Right hindlimb (tissue), 1 donor: Measurements from ENCODE around the gene CABP4.
"Not testable (repeated sequence)": the region's sequence is repeated elsewhere in the genome, so short reads cannot be mapped to it uniquely, and the experiment has no call there.

Experiments
- DNase-seq: peaks from one replicate; pipeline ENCODE4 v3.0.0-alpha.2; 2018

The CABP4 gene

GRCh38 chr11:67419325-67420049, 35.7 kb upstream of the CABP4 start:
- no peak for DNase-seq

GRCh38 chr11:67420147-67420645, 35.0 kb upstream of the CABP4 start:
- no peak for DNase-seq

GRCh38 chr11:67420646-67421429, 34.3 kb upstream of the CABP4 start:
- peak; percentile 97 for DNase-seq

GRCh38 chr11:67421430-67422031, 33.6 kb upstream of the CABP4 start:
- no peak for DNase-seq

GRCh38 chr11:67422891-67423290, 32.3 kb upstream of the CABP4 start:
- DNase-seq = no peak

- no peak for DNase-seq
These were observed 31.7 kb upstream of the CABP4 start for GRCh38 chr11:67423466-67423865.

- no peak for DNase-seq
These were observed 31.1 kb upstream of the CABP4 start for GRCh38 chr11:67423891-67424613.

GRCh38 chr11:67427364-67427859, 27.7 kb upstream of the CABP4 start:
- DNase-seq = not testable (repeated sequence)

GRCh38 chr11:67428052-67429001, 26.8 kb upstream of the CABP4 start, which contains the start of gene RPS6KB2:
RPS6KB2 (plus strand) TSS chr11:67428494; CDS start chr11:67428546, 52 bp downstream.
- peak; percentile 99 for DNase-seq

- no peak for DNase-seq
These were observed 26.0 kb upstream of the CABP4 start for GRCh38 chr11:67429038-67429668.

GRCh38 chr11:67429722-67430121, 25.4 kb upstream of the CABP4 start:
- no peak for DNase-seq

- no peak for DNase-seq
These were observed 23.6 kb upstream of the CABP4 start for GRCh38 chr11:67431346-67432249.

- no peak for DNase-seq
These were observed 22.4 kb upstream of the CABP4 start for GRCh38 chr11:67432655-67433349.

- no peak for DNase-seq
These were observed 21.4 kb upstream of the CABP4 start for GRCh38 chr11:67433536-67434394.

GRCh38 chr11:67434395-67434881, 20.7 kb upstream of the CABP4 start:
- no peak for DNase-seq

GRCh38 chr11:67435031-67435726, 20.0 kb upstream of the CABP4 start:
- DNase-seq = no peak

GRCh38 chr11:67435727-67436458, 19.3 kb upstream of the CABP4 start:
- DNase-seq = peak; percentile 21
